Measurements from ENCODE around the gene MSMP.
A peak's percentile ranks its signal among the peaks of the same experiment; 100 is the strongest.

Gene MSMP

GRCh38 chr9:35738924-35739323 is 15.2 kb downstream of the MSMP start:
- Mint-ChIP-seq H3K4me1 (no peaks in the 10 kb centered on the region), H3K4me3 (no peak overlapping the region), H3K36me3 (ENCODE audit: low read depth) (peaks cover 33% of the 10 kb centered on the region), H3K9me3 (no peaks in the 10 kb centered on the region), H3K27ac (no peak overlapping the region), H3K27me3 (ENCODE audit: low read depth, poor library complexity) (peaks cover 3% of the 10 kb centered on the region)
- no peak for DNase-seq
- no peak for TF ChIP-seq CTCF (IDR thresholded peaks at IDR 0.05)

GRCh38 chr9:35738186-35738585 is 15.9 kb downstream of the MSMP start:
- Mint-ChIP-seq H3K27me3 (ENCODE audit: low read depth, poor library complexity) (peaks cover 3% of the 10 kb centered on the region), H3K27ac (no peak overlapping the region), H3K9me3 (no peaks in the 10 kb centered on the region), H3K4me1 (peaks cover 5% of the 10 kb centered on the region), H3K4me3 (no peak overlapping the region), H3K36me3 (ENCODE audit: low read depth) (peaks cover 28% of the 10 kb centered on the region)
- no peak for TF ChIP-seq CTCF (IDR thresholded peaks at IDR 0.05)
- no peak for DNase-seq

- Mint-ChIP-seq H3K36me3 (ENCODE audit: low read depth) (peaks cover 21% of the 10 kb centered on the region), H3K4me3 (no peak overlapping the region), H3K27me3 (ENCODE audit: low read depth, poor library complexity) (peaks cover 2% of the 10 kb centered on the region), H3K9me3 (no peaks in the 10 kb centered on the region), H3K4me1 (peaks cover 10% of the 10 kb centered on the region), H3K27ac (no peak overlapping the region)
- DNase-seq = no peak
- TF ChIP-seq CTCF (IDR thresholded peaks at IDR 0.05) = no peak
Observed at GRCh38 chr9:35737143-35737542, 16.9 kb downstream of the MSMP start.

GRCh38 chr9:35736201-35736633 is 17.9 kb downstream of the MSMP start:
- H3K36me3 Mint-ChIP-seq (ENCODE audit: low read depth) = peaks cover 16% of the 10 kb centered on the region
- peak overlapping the region; percentile 51 for H3K27ac Mint-ChIP-seq
- peaks cover 2% of the 10 kb centered on the region for H3K27me3 Mint-ChIP-seq (ENCODE audit: low read depth, poor library complexity)
- no peak overlapping the region for H3K4me3 Mint-ChIP-seq
- H3K9me3 Mint-ChIP-seq = no peaks in the 10 kb centered on the region
- DNase-seq = peak; percentile 72
- TF ChIP-seq CTCF (IDR thresholded peaks at IDR 0.05) = peak; percentile 71
- peaks cover 10% of the 10 kb centered on the region for H3K4me1 Mint-ChIP-seq

GRCh38 chr9:35734096-35734495 is 20.0 kb downstream of the MSMP start:
- no peak for TF ChIP-seq CTCF (IDR thresholded peaks at IDR 0.05)
- DNase-seq = no peak
- Mint-ChIP-seq H3K27ac (no peak overlapping the region), H3K27me3 (ENCODE audit: low read depth, poor library complexity) (peaks cover 2% of the 10 kb centered on the region), H3K9me3 (no peaks in the 10 kb centered on the region), H3K4me1 (peaks cover 10% of the 10 kb centered on the region), H3K36me3 (ENCODE audit: low read depth) (peaks cover 11% of the 10 kb centered on the region), H3K4me3 (no peak overlapping the region)

GRCh38 chr9:35732800-35733541 is 21.1 kb downstream of the MSMP start:
- Mint-ChIP-seq H3K27ac (peak overlapping the region; percentile 95), H3K9me3 (no peaks in the 10 kb centered on the region), H3K27me3 (ENCODE audit: low read depth, poor library complexity) (peaks cover 2% of the 10 kb centered on the region), H3K36me3 (ENCODE audit: low read depth) (peaks cover 11% of the 10 kb centered on the region), H3K4me1 (peaks cover 10% of the 10 kb centered on the region), H3K4me3 (no peak overlapping the region)
- DNase-seq = peak; percentile 45
- TF ChIP-seq CTCF (IDR thresholded peaks at IDR 0.05) = no peak
